ENCODE measurements around the gene RFTN1. TPM values are rescaled to one million over a fixed set of nuclear protein-coding genes. Genes with fewer than 3 reads are reported as not detected.
A peak's percentile ranks its signal among the peaks of the same experiment; 100 is the strongest.

RFTN1 gene
- total RNA-seq, 1 donor from 2014 or later = 0.92 TPM

- Histone ChIP-seq H3K9ac (no peak overlapping the region), H3K4me1 (peaks cover 35% of the 10 kb centered on the region), H4K20me1 (ENCODE audit: low read depth) (no peaks in the 10 kb centered on the region), H3K27me3 (no peaks in the 10 kb centered on the region), H2AFZ (replicated peaks) (no peak overlapping the region), H3K4me3 (no peak overlapping the region), H3K79me2 (ENCODE audit: low read depth) (no peaks in the 10 kb centered on the region), H3K27ac (peak overlapping the region; percentile 69), H3F3A (ENCODE audit: low read depth) (peaks cover 32% of the 10 kb centered on the region), H3K4me2 (peak overlapping the region; percentile 59), H3K9me3 (ENCODE audit: low read depth) (no peaks in the 10 kb centered on the region), H3K36me3 (peaks cover 17% of the 10 kb centered on the region)
- Mint-ChIP-seq H3K4me1 (peaks cover 12% of the 10 kb centered on the region), H3K9me3 (peaks cover 3% of the 10 kb centered on the region), H3K27ac (no peak overlapping the region), H3K4me3 (no peak overlapping the region), H3K36me3 (peaks cover 38% of the 10 kb centered on the region), H3K27me3 (ENCODE audit: insufficient read depth, low read depth) (no peaks in the 10 kb centered on the region)
- peak; percentile 23 for DNase-seq (ENCODE audit: low spot score)
- TF ChIP-seq EZH2phosphoT487 (IDR thresholded peaks at IDR 0.05) (no peak), CTCF (IDR thresholded peaks at IDR 0.05) (no peak), EZH2 (IDR thresholded peaks at IDR 0.05) (no peak)
These were observed 212.0 kb downstream of the RFTN1 start for GRCh38 chr3:16301507-16301906.

DNA sequence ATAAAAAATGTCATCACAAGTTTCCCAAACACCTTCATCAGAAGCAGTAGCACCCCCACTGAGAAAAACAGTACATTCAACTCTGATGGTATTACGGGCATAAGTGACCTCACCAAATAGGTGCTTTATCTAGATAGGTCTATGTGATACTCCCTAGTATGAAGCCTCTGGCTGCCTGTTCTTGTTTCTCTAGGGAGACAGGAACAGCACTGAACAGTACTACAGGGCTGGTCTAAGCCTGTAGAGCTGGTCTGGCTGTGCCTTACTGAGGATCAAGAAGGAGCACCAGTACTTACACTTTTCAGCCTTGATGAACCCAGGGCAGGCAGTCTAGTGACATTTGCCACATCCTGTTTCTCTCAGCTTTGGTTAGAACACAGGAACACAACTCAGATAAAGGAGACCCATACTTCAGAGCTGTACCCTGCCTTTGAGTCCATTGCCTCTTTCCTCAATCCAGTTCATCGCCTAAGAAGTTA, 212.6 kb downstream of the RFTN1 start:
- Histone ChIP-seq H3K4me1 (peaks cover 35% of the 10 kb centered on the region), H3F3A (ENCODE audit: low read depth) (peaks cover 32% of the 10 kb centered on the region), H2AFZ (replicated peaks) (no peak overlapping the region), H3K4me3 (no peak overlapping the region), H3K79me2 (ENCODE audit: low read depth) (no peaks in the 10 kb centered on the region), H4K20me1 (ENCODE audit: low read depth) (no peaks in the 10 kb centered on the region), H3K27ac (peak overlapping the region; percentile 69), H3K9ac (no peak overlapping the region), H3K4me2 (peak overlapping the region; percentile 59), H3K36me3 (peaks cover 21% of the 10 kb centered on the region), H3K27me3 (no peaks in the 10 kb centered on the region), H3K9me3 (ENCODE audit: low read depth) (no peaks in the 10 kb centered on the region)
- H3K4me1 Mint-ChIP-seq = peaks cover 12% of the 10 kb centered on the region
- TF ChIP-seq EZH2 (IDR thresholded peaks at IDR 0.05) (no peak), EZH2phosphoT487 (IDR thresholded peaks at IDR 0.05) (no peak), CTCF (IDR thresholded peaks at IDR 0.05) (no peak)
- peaks cover 44% of the 10 kb centered on the region for H3K36me3 Mint-ChIP-seq
- no peak overlapping the region for H3K4me3 Mint-ChIP-seq
- H3K9me3 Mint-ChIP-seq = peaks cover 3% of the 10 kb centered on the region
- H3K27me3 Mint-ChIP-seq (ENCODE audit: insufficient read depth, low read depth) = no peaks in the 10 kb centered on the region
- no peak overlapping the region for H3K27ac Mint-ChIP-seq
- DNase-seq (ENCODE audit: low spot score) = no peak

- no peak overlapping the region for H2AFZ ChIP-seq (replicated peaks)
- peaks cover 21% of the 10 kb centered on the region for H3K36me3 ChIP-seq
- Mint-ChIP-seq H3K9me3 (peaks cover 3% of the 10 kb centered on the region), H3K36me3 (peaks cover 50% of the 10 kb centered on the region), H3K4me1 (peaks cover 12% of the 10 kb centered on the region), H3K27me3 (ENCODE audit: insufficient read depth, low read depth) (no peaks in the 10 kb centered on the region), H3K4me3 (no peak overlapping the region), H3K27ac (no peak overlapping the region)
- no peaks in the 10 kb centered on the region for H3K9me3 ChIP-seq (ENCODE audit: low read depth)
- H3K4me3 ChIP-seq = no peak overlapping the region
- no peak overlapping the region for H3K4me2 ChIP-seq
- no peak for TF ChIP-seq CTCF (IDR thresholded peaks at IDR 0.05)
- TF ChIP-seq EZH2 (IDR thresholded peaks at IDR 0.05) = no peak
- no peak for TF ChIP-seq EZH2phosphoT487 (IDR thresholded peaks at IDR 0.05)
- no peaks in the 10 kb centered on the region for H3K27me3 ChIP-seq
- no peak for DNase-seq (ENCODE audit: low spot score)
- H3K9ac ChIP-seq = no peak overlapping the region
- no peak overlapping the region for H3K27ac ChIP-seq
- peaks cover 32% of the 10 kb centered on the region for H3F3A ChIP-seq (ENCODE audit: low read depth)
- H4K20me1 ChIP-seq (ENCODE audit: low read depth) = no peaks in the 10 kb centered on the region
- peaks cover 35% of the 10 kb centered on the region for H3K4me1 ChIP-seq
- H3K79me2 ChIP-seq (ENCODE audit: low read depth) = no peaks in the 10 kb centered on the region
These were observed 213.2 kb downstream of the RFTN1 start for GRCh38 chr3:16300307-16300706.
